ENCODE data around the gene ADGRD1.

GRCh38 chr12:131135311-131135785 is 181.6 kb downstream of the ADGRD1 start:
- TF ChIP-seq CTCF (IDR thresholded peaks at IDR 0.05; ENCODE audit: borderline replicate concordance, extremely low read depth, low read length, poor library complexity, severe bottlenecking) (no peak), EZH2 (IDR thresholded peaks at IDR 0.05; ENCODE audit: borderline replicate concordance, low read depth, low read length, severe bottlenecking) (no peak)

All from DND-41 (cell line).